Gastrocnemius medialis (tissue), 4 donors: Measurements from ENCODE around the gene AMPH.
"Not testable (repeated sequence)": the region's sequence is repeated elsewhere in the genome, so short reads cannot be mapped to it uniquely, and the experiment has no call there.

Experiments
- CTCF ChIP-seq, 5 experiments: fragments of 450-650 bp in 3 of 5; fragments of 200-600 bp in 2 of 5; sonication (generic) in 2 of 5; IDR thresholded peaks in 4 of 5; conservative IDR thresholded peaks in 1 of 5; 1 replicate in 4 of 5; 2 replicates in 1 of 5; pipeline ENCODE4 v1.5.1; 2016 to 2019; ENCODE audit warnings: antibody characterized with exemption in 5 of 5, mild to moderate bottlenecking in 3 of 5, moderate library complexity in 3 of 5
- POLR2A ChIP-seq, 2 donors: fragments of 450-650 bp; IDR thresholded peaks; one replicate each; pipeline ENCODE4 v1.6.1; 2017; ENCODE audit warnings: antibody characterized with exemption in 2 of 2, mild to moderate bottlenecking in 2 of 2, moderate library complexity in 2 of 2

- peak in 2 of 5 experiments; percentile 11 to 43 for TF ChIP-seq CTCF (IDR thresholded peaks at IDR 0.05 in 4 of 5, conservative IDR thresholded peaks at IDR 0.05 in 1 of 5)
- TF ChIP-seq POLR2A (IDR thresholded peaks at IDR 0.05) = not testable (repeated sequence)
Measured at GRCh38 chr7:38345299-38346172, 285.6 kb downstream of the AMPH start.
